Astrocyte (in vitro differentiated cells and primary cell): ENCODE data around the gene HSPE1. TPM values are rescaled to one million over a fixed set of nuclear protein-coding genes. Genes with fewer than 3 reads are reported as not detected.
"Not testable (repeated sequence)": the region's sequence is repeated elsewhere in the genome, so short reads cannot be mapped to it uniquely, and the experiment has no call there.

Experiments
- DNase-seq: peaks from one replicate; pipeline ENCODE4 v3.0.0-alpha.2; 2010; ENCODE audit warnings: low read depth
- FAIRE-seq: peaks from 2 replicates; lab custom pipeline; 2011; peaks lifted over from hg19 to GRCh38; lab: Jason Lieb, UNC
- H2AFZ ChIP-seq: 2 replicates; pipeline ENCODE4 v1.6.0; 2012; ENCODE audit warnings: low read depth, low read length, inconsistent platforms
- H3K27ac ChIP-seq: 2 replicates; pipeline ENCODE4 v1.5.1; 2011; ENCODE audit warnings: low read depth, low read length, inconsistent platforms
- H3K27me3 ChIP-seq: 2 replicates; pipeline ENCODE4 v1.6.0; 2011; ENCODE audit warnings: low read length, inconsistent platforms; ENCODE audit not compliant: insufficient read depth
- H3K36me3 ChIP-seq: 2 replicates; pipeline ENCODE4 v1.5.1; 2011; ENCODE audit warnings: low read length, inconsistent platforms; ENCODE audit not compliant: insufficient read depth
- H3K4me1 ChIP-seq: 2 replicates; pipeline ENCODE4 v1.5.1; 2011; ENCODE audit warnings: low read length, inconsistent platforms; ENCODE audit not compliant: insufficient read depth
- H3K4me2 ChIP-seq: 2 replicates; pipeline ENCODE4 v1.6.0; 2012; ENCODE audit warnings: low read length, inconsistent platforms
- H3K4me3 ChIP-seq: 2 replicates; pipeline ENCODE4 v1.5.1; 2011; ENCODE audit warnings: low read depth, mild to moderate bottlenecking, low read length, inconsistent platforms; ENCODE audit not compliant: insufficient read depth
- H3K79me2 ChIP-seq: 2 replicates; pipeline ENCODE4 v1.6.0; 2012; ENCODE audit warnings: mild to moderate bottlenecking, low read length, inconsistent platforms; ENCODE audit not compliant: insufficient read depth
- H3K9ac ChIP-seq: 2 replicates; pipeline ENCODE4 v1.6.0; 2012; ENCODE audit warnings: mild to moderate bottlenecking, low read length, inconsistent platforms
- H3K9me3 ChIP-seq: 2 replicates; pipeline ENCODE4 v1.5.1; 2012; ENCODE audit warnings: low read depth, mild to moderate bottlenecking, low read length, inconsistent platforms; ENCODE audit not compliant: insufficient read depth
- H4K20me1 ChIP-seq: 2 replicates; pipeline ENCODE4 v1.6.0; 2012; ENCODE audit warnings: low read length, inconsistent platforms; ENCODE audit not compliant: insufficient read depth
- H3K27ac Mint-ChIP-seq: one replicate; pipeline ENCODE4 v1.8.0; 2021; ENCODE audit warnings: mild to moderate bottlenecking, mixed read lengths; ENCODE audit not compliant: unreplicated experiment
- H3K27me3 Mint-ChIP-seq: one replicate; pipeline ENCODE4 v1.8.0; 2021; ENCODE audit warnings: low read depth, mixed read lengths; ENCODE audit not compliant: unreplicated experiment
- H3K36me3 Mint-ChIP-seq: one replicate; pipeline ENCODE4 v1.8.0; 2021; ENCODE audit warnings: low read depth, mixed read lengths; ENCODE audit not compliant: unreplicated experiment
- H3K4me1 Mint-ChIP-seq: one replicate; pipeline ENCODE4 v1.8.0; 2021; ENCODE audit warnings: low read depth, mixed read lengths; ENCODE audit not compliant: unreplicated experiment
- H3K4me3 Mint-ChIP-seq: one replicate; pipeline ENCODE4 v1.8.0; 2021; ENCODE audit warnings: mild to moderate bottlenecking, moderate library complexity, mixed read lengths; ENCODE audit not compliant: unreplicated experiment
- H3K9me3 Mint-ChIP-seq: one replicate; pipeline ENCODE4 v1.8.0; 2021; ENCODE audit warnings: mild to moderate bottlenecking, mixed read lengths; ENCODE audit not compliant: unreplicated experiment
- EZH2 ChIP-seq: IDR thresholded peaks from 2 replicates; pipeline ENCODE4 v1.6.1; 2012; ENCODE audit warnings: mild to moderate bottlenecking, low read length, inconsistent platforms; ENCODE audit not compliant: insufficient read depth
- total RNA-seq: library from RNA; stranded (reverse); gene quantifications from 2 replicates; pipeline ENCODE4 v1.2.1, GENCODE V29; 2021
- TF ChIP-seq, protein P1 (sequence below): IDR thresholded peaks from 2 replicates; pipeline ENCODE4 v1.5.1; 2011; ENCODE audit warnings: low read depth, mild to moderate bottlenecking, inconsistent platforms, low read length, moderate library complexity; ENCODE audit not compliant: insufficient read depth

HSPE1 gene
- total RNA-seq, 1 donor from 2014 or later: 139 TPM

DNA sequence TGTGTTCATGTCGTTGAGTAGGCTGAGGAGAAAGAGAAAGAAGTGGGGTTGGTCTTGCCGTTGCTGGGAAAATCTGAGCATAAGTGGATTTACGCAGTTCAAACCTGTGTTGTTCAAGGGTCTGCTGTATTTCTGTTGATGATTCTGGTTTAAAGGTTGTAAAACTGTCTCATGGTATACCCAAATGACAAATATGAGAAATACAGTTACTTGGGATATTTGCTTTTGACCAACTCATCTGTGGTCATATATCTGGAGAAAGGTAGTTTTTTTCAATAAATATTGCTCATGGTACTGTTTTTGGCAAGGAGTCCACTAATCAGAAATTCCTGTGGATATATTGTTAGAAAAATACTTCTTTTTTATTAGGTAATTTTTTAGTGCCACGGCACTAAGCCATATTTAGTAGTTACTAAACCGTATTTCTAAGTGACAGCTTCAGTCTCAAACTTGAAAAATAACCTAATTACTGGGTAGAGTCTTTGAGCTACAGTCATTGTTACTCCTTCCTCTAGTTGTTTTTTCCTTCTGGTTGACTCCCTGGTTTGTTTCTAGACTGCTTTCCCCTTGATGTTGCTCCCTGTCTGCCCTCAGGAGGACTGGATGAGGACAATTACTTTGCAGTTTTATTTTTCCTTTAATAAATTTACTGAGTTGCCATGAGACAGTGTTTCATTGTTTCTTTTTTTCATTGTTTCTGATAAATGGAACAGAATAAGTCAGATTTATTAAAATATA is 47.2 kb downstream of the HSPE1 start:
- peak overlapping the region; percentile 0 for H3K27ac Mint-ChIP-seq
- Histone ChIP-seq H3K27ac (no peak overlapping the region), H3K9me3 (no peaks in the 10 kb centered on the region), H3K9ac (no peak overlapping the region), H3K4me3 (no peak overlapping the region), H3K79me2 (peaks cover 13% of the 10 kb centered on the region), H4K20me1 (peaks cover 5% of the 10 kb centered on the region), H3K36me3 (peaks cover 27% of the 10 kb centered on the region), H3K27me3 (no peaks in the 10 kb centered on the region), H3K4me1 (no peaks in the 10 kb centered on the region), H3K4me2 (no peak overlapping the region), H2AFZ (no peak overlapping the region)
- no peaks in the 10 kb centered on the region for H3K9me3 Mint-ChIP-seq
- H3K4me1 Mint-ChIP-seq: no peaks in the 10 kb centered on the region
- TF ChIP-seq, protein P1, sequence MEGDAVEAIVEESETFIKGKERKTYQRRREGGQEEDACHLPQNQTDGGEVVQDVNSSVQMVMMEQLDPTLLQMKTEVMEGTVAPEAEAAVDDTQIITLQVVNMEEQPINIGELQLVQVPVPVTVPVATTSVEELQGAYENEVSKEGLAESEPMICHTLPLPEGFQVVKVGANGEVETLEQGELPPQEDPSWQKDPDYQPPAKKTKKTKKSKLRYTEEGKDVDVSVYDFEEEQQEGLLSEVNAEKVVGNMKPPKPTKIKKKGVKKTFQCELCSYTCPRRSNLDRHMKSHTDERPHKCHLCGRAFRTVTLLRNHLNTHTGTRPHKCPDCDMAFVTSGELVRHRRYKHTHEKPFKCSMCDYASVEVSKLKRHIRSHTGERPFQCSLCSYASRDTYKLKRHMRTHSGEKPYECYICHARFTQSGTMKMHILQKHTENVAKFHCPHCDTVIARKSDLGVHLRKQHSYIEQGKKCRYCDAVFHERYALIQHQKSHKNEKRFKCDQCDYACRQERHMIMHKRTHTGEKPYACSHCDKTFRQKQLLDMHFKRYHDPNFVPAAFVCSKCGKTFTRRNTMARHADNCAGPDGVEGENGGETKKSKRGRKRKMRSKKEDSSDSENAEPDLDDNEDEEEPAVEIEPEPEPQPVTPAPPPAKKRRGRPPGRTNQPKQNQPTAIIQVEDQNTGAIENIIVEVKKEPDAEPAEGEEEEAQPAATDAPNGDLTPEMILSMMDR: no peak
- no peak for TF ChIP-seq EZH2
- no peaks in the 10 kb centered on the region for H3K27me3 Mint-ChIP-seq
- peaks cover 11% of the 10 kb centered on the region for H3K36me3 Mint-ChIP-seq
- H3K4me3 Mint-ChIP-seq: no peak overlapping the region
- DNase-seq (no peak), FAIRE-seq (no peak)

DNA sequence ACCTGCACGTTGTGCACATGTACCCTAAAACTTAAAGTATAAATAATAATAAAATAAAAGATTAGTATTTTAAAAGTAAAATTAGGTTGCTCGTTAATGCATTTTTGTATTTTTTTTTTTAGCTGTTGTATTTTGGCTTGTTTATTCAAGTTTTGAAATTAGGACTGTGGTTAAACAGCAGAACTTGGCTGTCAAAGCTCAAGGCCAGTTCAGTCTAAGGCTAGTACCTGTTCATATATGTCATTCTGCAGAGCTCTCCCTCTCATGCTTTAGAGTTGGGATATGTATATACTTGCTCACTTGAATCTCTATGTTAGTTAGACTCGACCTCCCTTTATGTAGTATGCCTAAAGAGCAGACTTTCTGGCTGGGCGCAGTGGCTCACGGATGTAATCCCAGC is 48.4 kb downstream of the HSPE1 start:
- no peak overlapping the region for H3K4me3 ChIP-seq
- TF ChIP-seq EZH2: no peak
- TF ChIP-seq, protein P1: no peak
- no peaks in the 10 kb centered on the region for H3K27me3 ChIP-seq
- H3K27ac ChIP-seq: no peak overlapping the region
- peaks cover 5% of the 10 kb centered on the region for H4K20me1 ChIP-seq
- H2AFZ ChIP-seq: no peak overlapping the region
- peaks cover 12% of the 10 kb centered on the region for H3K79me2 ChIP-seq
- no peak for FAIRE-seq
- DNase-seq: no peak
- Mint-ChIP-seq H3K27me3 (no peaks in the 10 kb centered on the region), H3K27ac (no peak overlapping the region), H3K4me1 (no peaks in the 10 kb centered on the region), H3K4me3 (no peak overlapping the region), H3K36me3 (peaks cover 6% of the 10 kb centered on the region), H3K9me3 (no peaks in the 10 kb centered on the region)
- no peak overlapping the region for H3K4me2 ChIP-seq
- peaks cover 31% of the 10 kb centered on the region for H3K36me3 ChIP-seq
- H3K9ac ChIP-seq: no peak overlapping the region
- no peaks in the 10 kb centered on the region for H3K4me1 ChIP-seq
- no peaks in the 10 kb centered on the region for H3K9me3 ChIP-seq

DNA sequence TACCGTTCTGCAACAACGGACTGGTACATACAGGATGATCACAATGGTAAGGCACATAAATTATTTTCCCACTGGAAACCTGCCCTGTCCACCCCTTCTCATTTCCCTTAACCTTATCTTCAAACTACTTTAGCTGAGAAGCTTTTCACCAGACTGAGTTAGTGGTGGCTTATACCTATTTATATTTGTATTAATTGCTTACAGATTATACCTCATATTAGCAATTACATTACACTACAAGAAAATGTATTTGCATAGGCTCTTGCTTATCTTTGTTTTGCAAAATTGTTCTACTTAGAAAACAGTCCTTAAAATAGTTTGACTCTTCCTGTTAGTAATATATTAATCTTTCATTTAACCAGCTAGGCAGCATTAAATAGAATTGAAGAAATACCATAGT is 51.1 kb downstream of the HSPE1 start:
- not testable (repeated sequence) for H3K4me3 Mint-ChIP-seq, H3K27ac Mint-ChIP-seq, DNase-seq, H3K9me3 ChIP-seq, H3K27ac ChIP-seq, H3K4me2 ChIP-seq, H4K20me1 ChIP-seq, H3K9me3 Mint-ChIP-seq, H3K4me3 ChIP-seq, H3K27me3 Mint-ChIP-seq, FAIRE-seq, H3K27me3 ChIP-seq, H2AFZ ChIP-seq, H3K9ac ChIP-seq, H3K4me1 ChIP-seq, H3K79me2 ChIP-seq, H3K4me1 Mint-ChIP-seq, H3K36me3 Mint-ChIP-seq
- peaks cover 35% of the 10 kb centered on the region for H3K36me3 ChIP-seq

Other genes with a start within 250 kb of the HSPE1 start
- 7.2 and 7.8 TPM in 2 replicates for gene ANKRD44, start 189.6 kb upstream of the HSPE1 start, total RNA-seq
- gene SF3B1, start 65.4 kb upstream of the HSPE1 start, total RNA-seq: 241 and 253 TPM in 2 replicates
- 46.0 and 48.3 TPM in 2 replicates for gene COQ10B, start 46.8 kb upstream of the HSPE1 start, total RNA-seq
- gene HSPD1, start 539 bp upstream of the HSPE1 start, total RNA-seq: 292 and 329 TPM in 2 replicates
- gene MOB4, start 15.7 kb downstream of the HSPE1 start, total RNA-seq: 30.4 and 31.0 TPM in 2 replicates
- 7.1 and 8.1 TPM in 2 replicates for gene RFTN2, start 175.2 kb downstream of the HSPE1 start, total RNA-seq
- gene MARS2, start 205.0 kb downstream of the HSPE1 start, total RNA-seq: 8.2 and 8.6 TPM in 2 replicates